Retinal pigment epithelial cell (primary cell): ENCODE results near the gene TAS1R2.

ENCODE experiments used
- DNase-seq: peaks from one replicate; pipeline ENCODE4 v3.0.0-alpha.2; 2010; ENCODE audit warnings: low read depth
- H3K4me3 ChIP-seq: 2 replicates; pipeline ENCODE4 v1.5.1; 2011; ENCODE audit warnings: mild to moderate bottlenecking, low read length, control low read depth, moderate library complexity
- CTCF ChIP-seq: conservative IDR thresholded peaks from 2 replicates; pipeline ENCODE4 v1.5.1; 2011; ENCODE audit warnings: low read depth, low read length, control low read depth, inconsistent platforms

TAS1R2 gene

GRCh38 chr1:18868801-18869424, 9.5 kb upstream of the TAS1R2 start:
- no peak overlapping the region for H3K4me3 ChIP-seq
- no peak for TF ChIP-seq CTCF
- no peak for DNase-seq

GRCh38 chr1:18868354-18868753, 8.9 kb upstream of the TAS1R2 start:
- TF ChIP-seq CTCF: no peak
- DNase-seq: no peak
- H3K4me3 ChIP-seq: no peak overlapping the region

GRCh38 chr1:18866846-18867245, 7.4 kb upstream of the TAS1R2 start:
- TF ChIP-seq CTCF: no peak
- no peak overlapping the region for H3K4me3 ChIP-seq
- no peak for DNase-seq

DNA sequence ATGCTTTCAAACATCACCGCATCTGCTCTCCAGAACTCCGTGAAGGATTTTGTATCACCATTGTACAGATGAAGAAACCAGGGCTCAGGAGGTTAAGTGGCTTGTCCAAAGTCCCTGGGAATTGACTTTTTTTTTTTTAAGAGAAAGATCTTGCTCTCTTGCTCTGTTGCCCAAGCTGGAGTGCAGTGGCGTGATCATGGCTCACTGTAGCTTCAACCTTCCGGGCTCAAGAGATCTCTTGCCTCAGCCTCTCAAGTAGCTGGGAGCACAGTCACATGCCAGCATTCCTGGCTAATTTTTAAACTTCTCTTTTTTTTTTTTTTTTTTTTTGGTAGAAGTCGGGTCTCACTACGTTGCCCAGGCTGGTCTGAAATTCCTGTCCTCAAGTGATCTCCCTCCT, 6.9 kb upstream of the TAS1R2 start:
- TF ChIP-seq CTCF: no peak

GRCh38 chr1:18865176-18865575, 5.7 kb upstream of the TAS1R2 start:
- no peak overlapping the region for H3K4me3 ChIP-seq
- no peak for DNase-seq
- no peak for TF ChIP-seq CTCF

More for the DNA sequence above, 6.9 kb upstream of the TAS1R2 start:
- DNase-seq: no peak
- no peak overlapping the region for H3K4me3 ChIP-seq

DNA sequence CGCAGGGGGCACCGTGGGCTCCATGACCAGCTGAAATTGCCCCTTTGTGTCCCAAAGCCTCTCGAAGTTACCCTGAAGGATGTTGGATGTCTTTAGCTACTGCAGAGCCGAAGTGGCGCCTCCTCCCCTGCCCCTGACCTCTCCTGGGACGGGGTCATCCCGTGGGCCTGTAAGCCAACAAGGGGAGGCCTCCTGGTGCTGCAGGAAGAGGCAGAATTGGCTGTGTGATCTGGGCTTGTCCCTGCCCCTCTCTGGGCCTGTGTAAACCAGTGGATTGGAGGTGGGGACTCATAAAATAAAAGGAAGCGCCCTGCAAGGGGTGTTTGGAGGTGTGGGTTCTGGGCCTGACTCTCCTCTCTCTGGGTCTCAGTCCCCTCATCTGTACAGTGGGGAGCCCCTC, 2.1 kb upstream of the TAS1R2 start:
- TF ChIP-seq CTCF: no peak
- no peak for DNase-seq
- no peak overlapping the region for H3K4me3 ChIP-seq

GRCh38 chr1:18861082-18861481, 1.6 kb upstream of the TAS1R2 start:
- no peak overlapping the region for H3K4me3 ChIP-seq
- no peak for DNase-seq
- TF ChIP-seq CTCF: no peak
